Mucosa of descending colon (tissue), 3 donors: Measurements from ENCODE around the gene GADD45A. TPM values are rescaled to one million over a fixed set of nuclear protein-coding genes. Genes with fewer than 3 reads are reported as not detected.

Experiments
- ATAC-seq: fragments of 200-7000 bp; cut with Tn5 transposase; one replicate; pipeline ENCODE4 v1.9.1; 2020; ENCODE audit warnings: mild to moderate bottlenecking, moderate library complexity
- DNase-seq, 3 donors: peaks; one replicate each; pipeline ENCODE4 v3.0.0-alpha.2; 2020
- H3K36me3 ChIP-seq: fragments of 200-600 bp; one replicate; pipeline ENCODE4 v1.8.0; 2021; ENCODE audit warnings: low read depth, mild to moderate bottlenecking
- H3K4me1 ChIP-seq: fragments of 200-600 bp; one replicate; pipeline ENCODE4 v1.8.0; 2021; ENCODE audit warnings: low read depth, mild to moderate bottlenecking
- H3K4me3 ChIP-seq: fragments of 200-600 bp; one replicate; pipeline ENCODE4 v1.8.0; 2021; ENCODE audit warnings: mild to moderate bottlenecking
- H3K9me3 ChIP-seq: fragments of 200-600 bp; one replicate; pipeline ENCODE4 v1.8.0; 2021; ENCODE audit warnings: mild to moderate bottlenecking
- CTCF ChIP-seq: fragments of 200-600 bp; IDR thresholded peaks from one replicate; pipeline ENCODE4 v1.8.0; 2022; ENCODE audit warnings: antibody characterized with exemption, mild to moderate bottlenecking
- intact Hi-C, 2 donors: fragments of 100-400 bp; cut with DNase I in 1 of 2; cut with micrococcal nuclease in 1 of 2; formaldehyde crosslinking; loops; one replicate each; pipeline versions ENCODE4 v1.11.0 to v1.11.1; 2022; cut with DNase I, micrococcal nuclease
- total RNA-seq, 3 donors: library from RNA; stranded (reverse); fragmentation: NEBNext Ultra II Directional in 2 of 3; extraction: Animal tissue kit (Norgen Biotek cat#: 25700) in 2 of 3; gene quantifications; one replicate each; pipeline versions ENCODE4 v1.2.1 to v1.2.4, GENCODE V29; 2021 to 2023
- donor health status: DM: no; HTN: no; CAD: no; lungs with moderate emphysema.
- donor health status: DM: no; HTN: no; CAD: no.
- donor health status: DM: no; HTN: yes; CAD: no.

The GADD45A gene
- total RNA-seq, 3 donors from 2014 or later = 19.5 to 40.3 (median 27.1) TPM

GRCh38 chr1:67687198-67687545 lies 2.2 kb downstream of the GADD45A start:
- TF ChIP-seq CTCF = no peak
- intact Hi-C loops = loop anchor here in 1 of 2 donors (10.0 kb wide), 1 partner anchor 68 kb away; no protein-coding TSS in a partner anchor
- Histone ChIP-seq H3K4me3 (no peak overlapping the region), H3K9me3 (no peaks in the 10 kb centered on the region), H3K36me3 (peaks cover 4% of the 10 kb centered on the region), H3K4me1 (peaks cover 26% of the 10 kb centered on the region)
- DNase-seq (no peak), ATAC-seq (no peak)

- peaks cover 4% of the 10 kb centered on the region for H3K36me3 ChIP-seq
- no peaks in the 10 kb centered on the region for H3K9me3 ChIP-seq
- peaks cover 26% of the 10 kb centered on the region for H3K4me1 ChIP-seq
- DNase-seq (no peak), ATAC-seq (no peak)
- no peak overlapping the region for H3K4me3 ChIP-seq
- TF ChIP-seq CTCF = no peak
- intact Hi-C loops = loop anchor here in 1 of 2 donors (10.0 kb wide), 1 partner anchor 67 kb away; no protein-coding TSS in a partner anchor
These were observed 2.6 kb downstream of the GADD45A start for GRCh38 chr1:67687649-67688048.

GRCh38 chr1:67688526-67689219 lies 3.7 kb downstream of the GADD45A start:
- TF ChIP-seq CTCF = no peak
- Histone ChIP-seq H3K4me1 (peaks cover 23% of the 10 kb centered on the region), H3K9me3 (no peaks in the 10 kb centered on the region), H3K36me3 (peaks cover 4% of the 10 kb centered on the region), H3K4me3 (no peak overlapping the region)
- intact Hi-C loops = loop anchor here in 1 of 2 donors (10.0 kb wide), 1 partner anchor 66 kb away; no protein-coding TSS in a partner anchor
- ATAC-seq (no peak), DNase-seq (no peak)

GRCh38 chr1:67689267-67690017 lies 4.4 kb downstream of the GADD45A start:
- no peak for TF ChIP-seq CTCF
- peaks cover 18% of the 10 kb centered on the region for H3K4me1 ChIP-seq
- H3K9me3 ChIP-seq = no peaks in the 10 kb centered on the region
- DNase-seq (no peak), ATAC-seq (no peak)
- peaks cover 4% of the 10 kb centered on the region for H3K36me3 ChIP-seq
- intact Hi-C loops = loop anchor here in 1 of 2 donors (10.0 kb wide), 1 partner anchor 65 kb away; no protein-coding TSS in a partner anchor
- H3K4me3 ChIP-seq = no peak overlapping the region

- no peaks in the 10 kb centered on the region for H3K9me3 ChIP-seq
- TF ChIP-seq CTCF = no peak
- H3K36me3 ChIP-seq = peaks cover 2% of the 10 kb centered on the region
- H3K4me3 ChIP-seq = no peak overlapping the region
- H3K4me1 ChIP-seq = peaks cover 15% of the 10 kb centered on the region
- DNase-seq (no peak), ATAC-seq (no peak)
- intact Hi-C loops = no loop called here
These were observed 5.0 kb downstream of the GADD45A start for GRCh38 chr1:67690018-67690363.
